Measurements from ENCODE around the gene GDE1.
A peak's percentile ranks its signal among the peaks of the same experiment; 100 is the strongest.

Gene GDE1

GRCh38 chr16:19505600-19506303 lies 16.1 kb downstream of the GDE1 start:
- TF ChIP-seq CTCF (IDR thresholded peaks at IDR 0.05; ENCODE audit: insufficient read depth, missing control alignments), result no peak
- no peak for DNase-seq (ENCODE audit: insufficient read length, low spot score)
- no peak for FAIRE-seq

GRCh38 chr16:19503461-19504075 lies 18.3 kb downstream of the GDE1 start:
- FAIRE-seq (no peak), DNase-seq (ENCODE audit: insufficient read length, low spot score) (no peak)
- no peak for TF ChIP-seq CTCF (IDR thresholded peaks at IDR 0.05; ENCODE audit: insufficient read depth, missing control alignments)

- no peak for FAIRE-seq
- TF ChIP-seq CTCF (IDR thresholded peaks at IDR 0.05; ENCODE audit: insufficient read depth, missing control alignments), result peak; percentile 68
- DNase-seq (ENCODE audit: insufficient read length, low spot score), result no peak
These were observed 19.3 kb downstream of the GDE1 start for GRCh38 chr16:19502395-19503131.

- no peak for DNase-seq (ENCODE audit: insufficient read length, low spot score)
- FAIRE-seq, result no peak
- no peak for TF ChIP-seq CTCF (IDR thresholded peaks at IDR 0.05; ENCODE audit: insufficient read depth, missing control alignments)
These were observed 22.4 kb downstream of the GDE1 start for GRCh38 chr16:19499481-19499880.

- DNase-seq (ENCODE audit: insufficient read length, low spot score) (no peak), FAIRE-seq (no peak)
- TF ChIP-seq CTCF (IDR thresholded peaks at IDR 0.05; ENCODE audit: insufficient read depth, missing control alignments), result no peak
These were observed 22.9 kb downstream of the GDE1 start for GRCh38 chr16:19499006-19499405.

GRCh38 chr16:19497176-19497575 lies 24.7 kb downstream of the GDE1 start:
- TF ChIP-seq CTCF (IDR thresholded peaks at IDR 0.05; ENCODE audit: insufficient read depth, missing control alignments), result no peak
- DNase-seq (ENCODE audit: insufficient read length, low spot score), result no peak
- FAIRE-seq, result no peak
